GM19372 (cell line): Measurements from ENCODE around the gene GNE.
"Not testable (repeated sequence)": the region's sequence is repeated elsewhere in the genome, so short reads cannot be mapped to it uniquely, and the experiment has no call there.

ENCODE experiments used
- ATAC-seq: cut with Tn5 transposase; IDR thresholded peaks from one replicate; pipeline ENCODE4 v1.9.1; 2021; ENCODE audit warnings: mild to moderate bottlenecking, low read depth, moderate library complexity; ENCODE audit not compliant: unreplicated experiment

GNE gene, protein sequence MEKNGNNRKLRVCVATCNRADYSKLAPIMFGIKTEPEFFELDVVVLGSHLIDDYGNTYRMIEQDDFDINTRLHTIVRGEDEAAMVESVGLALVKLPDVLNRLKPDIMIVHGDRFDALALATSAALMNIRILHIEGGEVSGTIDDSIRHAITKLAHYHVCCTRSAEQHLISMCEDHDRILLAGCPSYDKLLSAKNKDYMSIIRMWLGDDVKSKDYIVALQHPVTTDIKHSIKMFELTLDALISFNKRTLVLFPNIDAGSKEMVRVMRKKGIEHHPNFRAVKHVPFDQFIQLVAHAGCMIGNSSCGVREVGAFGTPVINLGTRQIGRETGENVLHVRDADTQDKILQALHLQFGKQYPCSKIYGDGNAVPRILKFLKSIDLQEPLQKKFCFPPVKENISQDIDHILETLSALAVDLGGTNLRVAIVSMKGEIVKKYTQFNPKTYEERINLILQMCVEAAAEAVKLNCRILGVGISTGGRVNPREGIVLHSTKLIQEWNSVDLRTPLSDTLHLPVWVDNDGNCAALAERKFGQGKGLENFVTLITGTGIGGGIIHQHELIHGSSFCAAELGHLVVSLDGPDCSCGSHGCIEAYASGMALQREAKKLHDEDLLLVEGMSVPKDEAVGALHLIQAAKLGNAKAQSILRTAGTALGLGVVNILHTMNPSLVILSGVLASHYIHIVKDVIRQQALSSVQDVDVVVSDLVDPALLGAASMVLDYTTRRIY

DNA sequence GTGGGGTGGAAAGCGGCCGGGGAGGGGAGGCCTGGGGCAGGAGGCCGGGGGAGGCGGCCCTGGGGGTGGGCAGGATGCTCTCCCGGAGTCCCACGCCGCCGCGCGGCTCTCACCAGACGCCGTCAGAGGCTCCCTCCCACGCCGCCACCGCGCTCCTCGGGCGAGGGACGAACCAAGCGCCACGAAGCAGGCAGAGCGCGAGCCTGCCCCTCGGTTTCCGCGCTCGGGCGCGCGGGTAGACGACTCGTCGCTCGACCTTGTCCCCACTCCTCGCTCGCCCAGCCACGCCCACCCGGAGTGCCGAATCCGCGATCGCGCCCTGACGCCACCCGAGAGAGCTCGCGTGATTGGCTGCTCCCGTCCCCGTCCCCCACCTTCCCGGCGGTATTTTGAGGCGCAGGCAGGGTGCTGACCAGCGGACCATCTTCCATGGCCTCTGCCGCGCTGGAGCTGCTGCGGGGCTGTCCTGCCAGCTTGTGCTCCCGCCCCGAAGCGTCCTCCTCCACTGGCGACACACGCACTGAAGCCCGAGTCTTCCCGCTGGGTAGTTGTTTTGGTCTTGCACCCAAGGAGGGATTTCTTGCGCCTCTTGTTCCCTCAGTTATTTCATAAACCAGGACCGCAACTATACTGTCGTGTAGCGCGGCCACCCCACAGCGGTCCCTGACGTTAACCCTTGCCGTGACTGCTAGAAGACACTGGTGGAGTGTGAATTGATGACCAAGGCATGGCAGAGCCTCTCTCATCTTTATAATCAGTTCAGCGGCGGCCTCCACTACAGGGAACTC, at the start of gene GNE:
GNE (minus strand) TSS at position 241 of the 788 bp plus-strand sequence. CDS start 9,093 bp downstream, outside the sequence.
- peak; percentile 84 for ATAC-seq

DNA sequence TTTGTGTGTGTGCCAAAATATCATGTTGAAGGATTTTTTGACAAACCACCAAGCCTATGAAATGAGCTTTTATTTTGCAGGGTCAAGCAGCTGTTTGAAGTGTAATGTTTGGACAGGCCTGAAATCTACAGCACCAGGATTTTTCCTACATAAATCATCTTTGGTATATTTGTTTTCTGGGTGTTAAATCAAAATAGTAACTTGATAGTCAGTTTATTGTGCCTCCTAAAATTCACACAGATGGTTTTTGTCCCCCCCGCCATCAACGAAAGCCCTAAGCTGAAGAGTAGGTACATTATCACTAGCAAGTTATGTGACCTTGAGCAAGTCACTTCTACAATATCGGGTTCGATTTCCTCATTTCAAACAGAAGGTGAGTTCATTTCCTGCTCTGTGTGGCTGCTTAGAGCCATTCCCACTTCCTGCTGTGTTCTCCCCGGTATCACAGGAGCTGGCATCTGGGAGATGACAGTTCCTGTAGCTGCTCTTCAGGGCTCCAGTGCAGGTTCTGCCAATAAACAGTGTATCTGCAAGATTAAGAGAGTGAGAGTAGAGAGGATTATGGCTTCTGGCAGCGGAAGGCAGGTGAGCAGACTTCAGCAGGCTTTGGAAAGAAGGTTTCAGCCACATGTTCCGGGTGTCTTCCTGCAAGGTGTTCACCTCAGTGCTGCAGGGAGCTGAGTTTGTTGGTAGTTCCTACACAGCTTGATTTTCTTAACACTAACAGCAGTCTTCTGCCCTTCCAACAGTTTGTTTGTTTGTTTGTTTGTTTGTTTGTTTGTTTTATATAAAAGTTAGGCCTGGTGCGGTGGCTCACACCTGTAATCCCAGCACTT, 48.4 kb upstream of the GNE start:
- no peak for ATAC-seq

DNA sequence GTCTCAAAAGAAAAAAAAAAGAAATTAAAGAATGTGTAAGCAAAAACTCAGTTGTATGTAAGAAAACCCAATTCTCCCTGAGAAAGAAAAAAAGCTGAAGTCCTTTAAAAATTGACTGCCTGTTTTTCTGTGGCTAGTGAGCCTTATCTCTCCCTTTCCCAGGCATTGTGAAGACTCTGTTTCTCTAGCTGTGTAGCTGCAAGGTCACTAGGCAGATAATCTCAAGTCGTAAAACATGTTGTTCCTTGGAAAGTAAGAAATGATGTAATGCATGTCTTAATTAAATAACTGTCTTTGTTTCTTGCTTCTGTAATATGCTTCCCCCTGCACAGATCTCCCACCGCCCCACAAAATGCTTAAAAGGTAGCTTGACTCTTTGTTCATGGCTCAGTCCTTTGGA, 46.1 kb upstream of the GNE start:
- ATAC-seq = not testable (repeated sequence)

DNA sequence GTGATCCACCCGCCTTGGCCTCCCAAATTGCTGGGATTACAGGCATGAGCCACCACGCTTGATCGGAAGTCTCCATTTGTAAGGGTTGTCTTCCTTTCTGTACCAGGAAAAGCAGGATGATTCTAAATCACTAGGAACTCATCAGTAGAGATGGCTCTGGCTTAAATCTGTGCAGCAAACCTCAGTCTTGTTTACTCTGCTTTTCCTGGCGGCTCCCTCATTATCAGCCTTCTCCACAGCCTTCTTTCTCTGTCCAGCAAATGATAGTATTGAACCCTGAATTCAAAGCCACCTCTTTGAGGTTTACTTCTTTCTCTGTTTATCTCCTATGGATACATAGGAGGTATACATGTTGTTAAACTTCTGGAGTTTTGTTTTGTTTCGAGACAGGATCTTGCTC, 43.0 kb upstream of the GNE start:
- ATAC-seq = no peak

DNA sequence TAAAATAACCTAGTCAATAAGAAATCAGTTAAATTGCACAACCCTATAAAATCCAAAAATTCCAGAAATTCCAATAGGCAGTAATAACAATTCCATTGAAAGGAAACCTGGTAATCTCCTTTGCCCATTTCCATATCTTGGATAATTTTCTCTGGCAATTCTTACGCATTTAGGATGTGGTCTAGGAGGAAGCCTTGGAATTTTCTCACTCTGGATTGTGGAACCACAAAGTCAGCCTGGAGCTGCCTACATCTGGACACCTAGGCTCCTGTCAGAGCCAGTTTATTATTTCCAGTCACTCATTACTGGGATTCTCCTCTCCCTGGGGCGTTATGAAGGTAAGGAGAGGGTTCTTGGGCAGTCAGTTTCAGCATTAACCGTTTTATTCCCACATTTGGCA, 40.3 kb upstream of the GNE start:
- no peak for ATAC-seq

DNA sequence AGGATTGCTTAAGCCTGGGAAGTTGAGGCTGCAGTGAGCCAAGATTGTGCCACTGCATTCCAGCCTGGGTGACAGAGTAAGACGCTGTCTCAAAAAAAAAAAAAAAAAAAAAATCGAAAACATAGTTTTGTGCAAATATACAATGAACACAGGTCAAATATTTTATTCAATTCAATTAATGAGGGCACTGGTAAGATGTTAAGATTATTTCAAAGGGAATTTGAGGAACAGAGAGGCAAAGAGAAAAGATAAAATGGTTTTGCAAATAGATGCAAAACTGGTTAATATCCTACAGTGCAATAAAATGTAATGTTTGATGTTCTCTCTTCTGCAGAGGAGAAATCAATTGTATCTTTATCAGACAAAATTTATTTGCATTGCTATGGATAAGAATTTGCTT, 39.5 kb upstream of the GNE start:
- no peak for ATAC-seq

DNA sequence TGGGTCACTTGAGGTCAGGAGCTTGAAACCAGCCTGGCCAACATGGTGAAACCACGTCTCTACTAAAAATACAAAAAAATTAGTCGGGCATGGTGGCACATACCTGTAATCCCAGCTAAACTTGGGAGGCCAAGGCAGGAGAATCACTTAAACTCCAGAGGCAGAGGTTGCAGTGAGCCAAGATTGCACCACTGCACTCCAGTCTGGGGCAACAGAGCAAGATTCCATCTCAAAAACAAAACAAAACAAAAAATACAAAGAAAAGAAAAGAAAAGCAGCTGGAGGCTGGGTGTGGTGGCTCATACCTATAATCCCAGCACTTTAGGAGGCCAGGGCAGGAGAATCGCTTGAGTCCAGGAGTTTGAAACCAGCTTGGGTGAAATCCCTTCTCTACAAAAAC, 36.7 kb upstream of the GNE start:
- ATAC-seq = not testable (repeated sequence)

DNA sequence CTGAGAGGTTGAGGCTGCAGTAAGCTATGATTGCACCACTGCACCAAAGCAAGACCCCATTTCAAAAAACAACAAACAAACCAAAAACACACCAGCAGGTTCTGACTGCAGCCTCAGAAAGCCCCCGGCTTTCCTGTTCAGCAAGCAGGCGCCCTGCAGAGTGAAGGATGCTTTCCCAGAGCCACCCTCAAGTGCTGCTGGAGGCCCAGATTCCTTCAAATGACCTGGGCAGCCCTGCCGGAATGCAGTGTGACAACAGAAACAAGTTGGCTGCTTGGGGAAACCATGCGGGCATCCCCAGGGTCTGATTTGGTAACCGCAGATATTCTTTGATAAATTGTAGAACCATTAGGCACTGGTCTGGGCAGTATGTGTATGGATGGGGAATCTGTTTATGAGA, 35.7 kb upstream of the GNE start:
- ATAC-seq = no peak

DNA sequence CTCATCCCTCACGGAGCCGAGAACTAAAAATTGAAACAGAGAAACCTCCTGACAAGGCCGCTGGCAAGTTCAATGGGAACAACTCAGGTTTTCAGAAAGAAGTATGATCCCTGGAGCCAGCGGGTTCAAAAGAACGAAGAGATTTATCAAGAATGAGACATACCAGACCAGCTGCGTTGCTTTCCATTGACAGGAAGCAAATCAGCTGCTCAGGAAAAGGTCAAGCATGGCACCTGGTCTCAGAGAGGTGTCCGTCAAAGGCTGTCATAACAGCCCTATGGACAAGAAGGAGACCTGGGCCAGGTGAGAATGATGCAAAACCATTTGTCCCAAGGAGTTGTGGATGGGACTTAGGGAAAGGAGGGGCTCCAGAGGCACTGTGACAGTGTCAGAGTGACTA, 34.9 kb upstream of the GNE start:
- ATAC-seq = no peak

DNA sequence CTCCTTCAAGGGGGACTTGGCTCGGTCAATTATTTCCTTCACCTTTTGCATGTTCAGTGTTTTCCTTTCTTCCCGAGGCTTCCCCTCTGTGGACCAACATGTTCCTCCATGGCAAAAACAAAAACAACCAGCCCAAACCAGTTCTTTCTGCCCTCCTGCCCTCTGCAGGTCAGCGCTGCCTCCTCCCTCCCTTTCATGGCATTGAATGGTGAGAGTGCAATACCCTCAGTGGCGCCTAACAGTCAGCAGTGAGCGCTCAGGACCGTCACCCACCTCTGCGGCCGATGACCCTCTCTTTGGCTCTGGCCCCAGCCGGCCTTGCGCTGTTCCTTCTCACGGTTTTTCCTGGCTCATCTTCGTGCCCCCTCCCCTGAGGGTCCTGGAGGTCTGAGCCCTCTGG, 34.4 kb upstream of the GNE start:
- ATAC-seq = no peak

DNA sequence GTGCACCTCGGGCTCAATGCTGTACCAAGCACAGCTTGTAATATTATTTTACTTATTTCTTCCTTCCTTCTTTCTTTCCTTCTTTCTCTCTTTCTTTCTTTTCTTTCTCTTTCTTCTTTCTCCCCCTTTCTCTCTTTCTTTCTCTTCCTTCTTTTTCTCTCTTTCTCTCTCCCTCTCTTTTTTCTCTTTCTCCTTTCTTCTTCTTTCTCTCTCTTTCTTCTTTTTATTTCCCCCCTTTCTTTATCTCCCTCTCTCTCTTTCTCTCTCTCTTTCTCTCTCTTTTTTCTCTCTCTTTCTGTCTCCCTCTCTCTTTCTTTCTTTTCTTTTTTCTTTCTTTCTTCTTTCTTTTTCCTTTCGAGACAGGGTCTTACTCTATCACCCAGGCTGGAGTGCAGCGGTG, 32.7 kb upstream of the GNE start:
- ATAC-seq = no peak

DNA sequence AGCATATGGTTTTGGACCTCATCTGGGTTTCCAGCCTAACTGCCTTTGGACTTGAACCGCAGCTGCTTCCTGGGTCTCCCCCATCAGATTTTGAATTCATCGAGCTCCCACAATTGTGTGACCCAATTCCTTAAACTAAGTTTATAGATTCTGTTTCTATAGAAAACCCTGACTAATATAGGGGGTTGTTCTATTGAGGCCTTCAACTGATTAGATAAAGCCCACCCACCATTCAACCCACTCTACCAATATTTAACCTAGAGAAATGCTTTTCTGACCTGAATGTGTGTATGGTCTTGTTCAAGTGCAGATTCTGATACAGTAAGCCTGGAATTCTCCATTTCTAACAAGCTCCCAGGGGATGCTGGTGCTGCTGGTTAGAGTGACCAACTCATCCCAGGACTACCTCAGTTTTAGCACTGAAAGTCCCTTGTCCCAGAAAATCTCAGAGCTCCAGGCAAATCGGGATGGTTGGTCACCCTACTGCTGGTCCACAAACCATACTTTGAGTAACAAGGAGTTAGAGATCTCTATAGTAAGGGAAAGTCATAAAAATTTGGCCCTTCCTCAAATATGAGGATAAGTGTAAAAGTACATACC, 31.7 kb upstream of the GNE start:
- no peak for ATAC-seq

DNA sequence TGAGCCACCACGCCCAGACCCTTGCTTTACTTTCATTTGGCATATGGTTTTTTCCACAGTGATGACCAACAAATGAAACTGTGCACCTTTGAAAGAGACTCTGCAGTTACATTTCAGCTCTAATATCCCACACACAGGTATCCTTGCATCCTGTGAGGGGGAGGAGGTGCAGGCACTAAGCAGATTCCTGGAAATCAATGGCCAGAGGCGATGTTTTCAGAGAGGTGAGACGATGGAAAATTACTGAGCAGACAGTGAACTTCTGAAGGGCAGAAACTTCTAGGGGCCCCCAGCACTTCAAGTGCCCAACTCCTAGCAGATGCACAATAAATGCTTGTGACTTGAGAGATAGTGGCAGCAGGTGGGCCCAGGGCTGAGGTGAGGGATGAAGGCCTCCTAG, 29.8 kb upstream of the GNE start:
- no peak for ATAC-seq

DNA sequence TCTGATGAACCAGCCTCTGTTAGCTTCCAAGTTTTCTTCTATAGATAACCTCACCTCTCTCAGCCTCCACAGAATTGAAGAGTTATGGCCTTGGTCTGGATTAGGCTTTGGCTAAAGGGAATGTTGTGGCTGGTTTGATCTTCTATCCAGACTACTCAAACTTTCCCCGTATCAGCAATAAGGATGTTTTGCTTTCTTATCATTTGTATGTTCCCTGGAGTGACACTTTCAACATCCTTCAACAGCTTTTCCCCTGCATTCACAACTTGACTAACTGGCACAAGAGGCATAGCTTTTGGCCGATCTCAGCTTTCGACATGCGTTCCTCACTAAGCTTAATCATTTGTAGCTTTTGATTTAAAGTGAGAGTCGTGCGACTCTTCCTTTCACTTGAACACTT, 28.1 kb upstream of the GNE start:
- no peak for ATAC-seq

DNA sequence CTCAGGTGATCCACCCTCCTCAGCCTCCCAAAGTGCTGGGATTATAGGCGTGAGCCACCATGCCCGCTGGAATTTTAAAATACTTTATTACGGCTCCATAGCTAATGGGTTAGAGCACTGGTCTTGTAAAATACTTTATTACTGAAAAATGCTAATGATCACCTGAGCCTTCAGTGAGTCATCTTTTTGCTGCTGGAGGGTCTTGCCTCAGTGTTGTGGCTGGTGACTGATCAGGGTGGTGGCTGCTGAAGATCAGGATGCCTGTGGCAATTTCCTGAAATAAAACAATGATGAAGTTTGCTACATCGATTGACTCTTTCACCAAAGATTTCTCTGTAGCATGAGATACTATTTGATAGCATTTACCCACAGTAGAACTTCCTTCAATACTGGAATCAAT, 26.0 kb upstream of the GNE start:
- ATAC-seq = no peak

DNA sequence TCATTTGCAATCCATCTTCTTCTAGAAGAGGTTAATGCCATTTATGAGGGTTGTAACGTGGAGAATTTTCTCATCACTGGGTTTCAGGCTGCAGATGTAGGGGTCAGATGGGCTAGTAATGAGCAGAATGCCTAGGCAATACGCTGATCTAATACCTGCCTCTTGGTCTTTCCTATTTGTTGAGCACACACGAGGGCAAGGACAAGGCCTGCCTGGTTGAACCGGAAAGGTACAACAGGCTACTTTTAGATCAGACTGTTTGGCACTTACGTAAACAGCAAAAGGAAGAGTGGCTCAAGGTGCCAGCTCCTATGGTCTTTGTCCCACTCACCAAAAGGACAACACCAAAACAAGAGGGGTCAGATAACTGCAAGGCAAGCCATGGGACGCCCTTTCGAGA, 24.0 kb upstream of the GNE start:
- ATAC-seq = no peak

DNA sequence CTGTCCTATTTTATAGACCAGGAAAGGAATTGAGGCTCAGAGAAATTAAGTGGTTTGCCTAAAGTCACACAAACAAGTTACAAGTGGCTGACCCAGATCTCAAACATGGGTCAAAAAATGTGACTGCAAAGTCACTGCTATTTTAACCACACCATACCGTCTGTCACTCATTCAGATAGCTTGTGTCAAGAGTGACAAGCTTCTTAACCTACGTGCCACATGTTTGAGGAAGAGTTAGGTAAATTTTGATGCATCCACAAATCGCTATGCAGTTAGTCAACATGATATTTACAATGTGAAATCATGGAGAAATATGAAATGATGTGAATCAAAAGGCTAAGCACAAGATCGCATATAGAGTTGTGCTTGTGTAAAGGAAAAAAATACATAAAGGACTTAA, 22.7 kb upstream of the GNE start:
- ATAC-seq = no peak

DNA sequence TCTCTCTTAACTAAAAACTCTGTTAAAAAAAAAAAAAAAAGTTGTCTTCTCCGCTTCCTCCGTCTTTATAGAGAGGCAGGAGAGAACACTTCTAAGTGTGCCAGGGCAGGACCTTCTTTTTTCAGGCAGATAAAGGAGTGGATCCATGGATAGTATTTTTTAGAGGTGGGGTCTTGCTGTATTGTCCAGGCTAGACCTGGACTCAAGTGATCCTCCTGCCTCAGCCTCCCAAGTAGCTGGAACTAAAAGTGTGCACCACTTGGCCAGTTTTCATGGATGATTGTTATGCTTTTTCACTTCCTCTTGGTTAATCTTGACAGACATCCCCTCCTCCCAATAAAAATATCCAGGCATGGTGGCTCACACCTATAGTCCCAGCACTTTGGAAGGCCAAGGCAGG, 20.0 kb upstream of the GNE start:
- ATAC-seq = no peak

DNA sequence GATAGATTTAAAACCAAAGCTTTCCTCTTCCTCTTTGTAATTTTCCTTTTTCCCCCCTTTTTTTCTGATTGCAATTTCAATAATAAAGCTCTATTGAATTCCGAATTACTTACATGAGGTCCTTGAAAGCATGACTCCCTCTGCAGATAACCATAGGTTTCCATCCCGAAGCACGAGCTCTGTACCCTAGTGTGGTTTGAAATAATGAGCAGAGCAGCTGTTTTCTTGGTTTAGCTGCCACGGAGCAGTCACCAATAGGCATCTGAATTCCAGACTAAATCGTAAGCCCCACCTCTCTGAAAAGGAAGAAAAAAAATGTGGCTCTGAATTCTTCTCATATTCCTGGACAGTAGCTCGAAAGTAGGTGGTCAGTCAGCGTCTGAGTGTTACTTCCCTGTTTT, 18.5 kb upstream of the GNE start:
- ATAC-seq = no peak

DNA sequence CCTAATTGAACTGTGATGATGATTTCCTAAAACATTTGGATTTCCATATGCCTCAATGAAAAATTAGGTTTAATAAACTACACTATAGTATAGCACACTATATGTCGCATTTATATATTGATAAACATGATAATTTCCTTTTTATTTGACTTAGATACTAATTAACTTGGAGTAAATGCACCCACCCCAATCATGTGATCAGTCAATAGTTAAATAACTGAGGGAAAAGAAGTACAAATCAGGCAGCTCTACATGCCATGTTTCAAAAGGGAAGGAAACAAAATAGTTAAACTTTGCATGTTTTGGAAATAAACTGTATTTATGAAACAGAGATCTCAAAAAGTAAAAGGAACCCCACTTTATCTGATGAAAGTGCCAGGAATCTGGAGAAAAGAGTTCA, 18.0 kb upstream of the GNE start:
- ATAC-seq = no peak
